Activated CD4-positive, alpha-beta T cell treated with anti-CD3 and anti-CD28 coated beads, Interleukin-2, Interleukin-6, amounts not matched to agents 100 ng/mL and 50 ng/mL, durations not matched to agents 16 hours and 8 hours (primary cell): ENCODE results near the gene PUS7.
"Not testable (repeated sequence)": the region's sequence is repeated elsewhere in the genome, so short reads cannot be mapped to it uniquely, and the experiment has no call there.

ENCODE experiments used
- DNase-seq: peaks from one replicate; pipeline ENCODE4 v3.0.0-alpha.2; 2020

The PUS7 gene, protein sequence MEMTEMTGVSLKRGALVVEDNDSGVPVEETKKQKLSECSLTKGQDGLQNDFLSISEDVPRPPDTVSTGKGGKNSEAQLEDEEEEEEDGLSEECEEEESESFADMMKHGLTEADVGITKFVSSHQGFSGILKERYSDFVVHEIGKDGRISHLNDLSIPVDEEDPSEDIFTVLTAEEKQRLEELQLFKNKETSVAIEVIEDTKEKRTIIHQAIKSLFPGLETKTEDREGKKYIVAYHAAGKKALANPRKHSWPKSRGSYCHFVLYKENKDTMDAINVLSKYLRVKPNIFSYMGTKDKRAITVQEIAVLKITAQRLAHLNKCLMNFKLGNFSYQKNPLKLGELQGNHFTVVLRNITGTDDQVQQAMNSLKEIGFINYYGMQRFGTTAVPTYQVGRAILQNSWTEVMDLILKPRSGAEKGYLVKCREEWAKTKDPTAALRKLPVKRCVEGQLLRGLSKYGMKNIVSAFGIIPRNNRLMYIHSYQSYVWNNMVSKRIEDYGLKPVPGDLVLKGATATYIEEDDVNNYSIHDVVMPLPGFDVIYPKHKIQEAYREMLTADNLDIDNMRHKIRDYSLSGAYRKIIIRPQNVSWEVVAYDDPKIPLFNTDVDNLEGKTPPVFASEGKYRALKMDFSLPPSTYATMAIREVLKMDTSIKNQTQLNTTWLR

GRCh38 chr7:105521717-105522463, at the start of gene PUS7:
PUS7 (minus strand) TSS chr7:105522271; CDS start chr7:105508512, 13,759 bp downstream.
- DNase-seq, result peak; percentile 93

DNA sequence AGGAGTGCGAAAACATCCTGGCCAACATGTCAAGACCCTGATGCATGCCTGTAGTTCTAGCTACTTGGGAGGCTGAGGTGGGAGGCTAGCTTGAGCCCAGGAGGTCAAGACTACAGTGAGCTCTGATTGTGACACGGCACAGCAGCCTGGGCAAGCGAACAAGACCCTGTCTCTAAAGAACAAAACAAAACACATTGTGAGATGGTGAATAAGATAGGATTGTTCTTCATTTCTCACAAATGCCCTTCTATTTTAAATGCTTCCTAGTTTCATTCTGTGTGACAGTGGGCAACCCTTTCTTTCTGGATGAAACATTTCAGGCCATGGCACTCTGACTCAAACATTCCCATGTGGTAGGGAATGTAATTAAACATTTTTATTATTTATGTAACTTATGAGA, 45.8 kb upstream of the PUS7 start:
- no peak for DNase-seq

- no peak for DNase-seq
These were observed 45.0 kb upstream of the PUS7 start for GRCh38 chr7:105567024-105567423.

DNA sequence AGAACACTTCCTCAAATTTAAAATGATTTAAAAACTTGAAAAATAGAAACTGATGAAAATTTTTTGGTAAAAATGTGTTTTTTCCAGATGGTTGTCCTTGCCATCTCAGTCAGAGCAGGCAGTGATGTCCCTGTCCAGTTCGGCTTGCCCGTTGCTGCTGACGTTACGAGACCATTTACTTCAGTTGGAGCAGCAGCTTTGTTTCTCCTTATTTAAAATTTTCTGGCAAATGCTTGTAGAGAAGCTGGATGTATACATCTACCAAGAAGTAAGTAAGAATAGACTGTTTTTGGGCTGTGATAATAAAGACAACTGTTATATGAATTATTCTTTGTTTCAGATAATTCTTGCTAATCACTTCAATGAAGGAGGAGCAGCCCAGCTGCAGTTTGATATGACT, 43.1 kb upstream of the PUS7 start:
- DNase-seq, result no peak

- no peak for DNase-seq
These were observed 37.9 kb upstream of the PUS7 start for GRCh38 chr7:105559926-105560325.

DNA sequence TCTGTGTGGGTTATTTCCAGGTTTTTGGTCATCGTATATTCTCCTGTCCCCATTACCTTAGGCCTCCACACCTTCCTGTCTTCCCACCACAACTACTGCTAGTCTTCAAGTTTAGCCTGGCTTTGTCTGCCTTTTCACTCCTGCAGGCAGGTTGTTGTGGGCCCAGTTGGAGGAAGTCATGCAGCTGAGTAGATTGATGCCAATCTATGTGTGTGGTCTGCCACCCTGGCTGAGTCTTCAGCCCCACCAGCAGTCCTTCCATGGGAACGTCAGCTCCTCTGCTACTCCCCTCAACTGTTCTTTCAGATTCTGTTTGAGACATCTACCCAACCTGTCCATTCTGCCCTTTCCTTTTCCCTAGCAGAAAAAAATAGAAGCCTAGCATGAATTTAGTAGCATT, 16.3 kb upstream of the PUS7 start:
- no peak for DNase-seq

DNA sequence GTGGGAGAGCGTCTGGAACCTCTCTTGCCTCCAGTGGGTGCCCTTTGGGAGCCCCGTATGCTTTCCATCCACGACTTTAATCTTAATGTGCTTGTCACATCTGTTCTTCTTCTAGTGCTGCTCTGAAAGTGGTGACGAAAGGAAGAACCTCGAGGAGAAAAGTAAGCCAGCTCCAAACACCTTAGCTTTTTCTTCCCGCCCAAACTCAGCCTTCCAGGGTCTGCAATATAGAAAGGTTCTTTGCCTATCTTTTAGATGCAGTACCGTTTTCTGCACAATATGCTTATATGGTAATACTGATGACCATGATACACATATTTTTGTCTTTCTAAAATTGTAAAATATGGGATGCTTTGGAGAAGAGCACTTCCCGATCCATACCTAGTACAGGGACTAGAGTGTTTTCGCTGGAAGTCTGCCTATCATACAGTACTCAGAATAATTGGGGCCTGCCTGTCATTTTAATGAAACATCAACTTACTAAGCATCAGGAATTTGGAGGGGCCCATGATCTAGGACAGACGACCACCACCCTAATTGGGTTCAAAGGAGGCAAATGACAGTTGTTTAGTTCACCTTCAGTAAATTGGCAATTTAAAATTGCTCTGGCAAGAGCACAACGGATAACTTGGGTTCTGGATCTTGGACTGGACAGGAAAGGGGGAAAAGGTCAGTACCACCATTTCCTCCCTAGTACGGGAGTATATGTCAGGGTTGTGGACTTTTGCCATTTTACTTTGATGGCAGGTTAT, 10.8 kb upstream of the PUS7 start:
- no peak for DNase-seq

DNA sequence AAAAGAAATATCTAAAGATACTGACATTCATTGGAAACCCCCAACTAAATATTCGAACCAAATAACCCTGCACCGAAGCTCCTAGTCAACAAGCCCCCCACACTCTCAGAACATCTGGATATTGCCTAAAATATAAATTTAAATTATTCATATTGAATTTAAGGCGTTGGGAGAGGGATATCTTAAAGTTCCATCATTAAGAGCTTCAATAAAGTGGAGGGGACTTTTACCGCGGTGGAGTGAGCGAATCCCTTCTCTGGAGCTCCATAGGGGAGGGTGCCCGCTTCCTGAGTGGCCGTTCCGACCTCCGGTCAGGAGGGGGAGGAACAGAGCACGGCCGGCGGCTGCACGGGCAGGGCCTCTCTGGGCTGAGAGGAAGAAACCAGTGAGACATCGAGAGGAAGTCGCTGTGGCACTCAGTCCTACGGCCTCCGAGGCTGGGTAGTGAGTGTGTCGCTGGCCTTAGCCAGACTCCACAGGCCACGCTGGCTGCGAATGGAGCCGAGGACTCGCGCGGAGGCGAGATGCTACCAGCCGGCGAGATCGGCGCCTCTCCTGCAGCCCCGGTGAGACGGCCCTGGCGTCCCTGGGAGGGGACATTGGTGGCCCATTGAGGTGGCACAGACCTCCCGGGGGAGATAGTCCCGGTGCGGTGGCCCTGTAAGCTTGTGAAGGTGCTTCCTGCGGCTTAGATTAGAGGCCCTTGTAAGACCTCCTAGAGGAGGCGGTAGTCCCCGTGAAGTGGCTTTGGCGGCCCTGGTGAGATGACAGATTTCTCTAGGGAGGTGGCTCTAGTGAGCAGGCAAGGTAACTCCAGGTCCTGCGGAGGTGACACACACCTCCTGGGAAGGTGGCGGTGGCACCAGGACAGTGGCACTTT, 10.0 kb upstream of the PUS7 start, which contains the start of gene RINT1:
Gene RINT1, plus strand, starts transcription at position 410 of the 880 bp plus-strand sequence. Its CDS starts 115 bp downstream, at position 525.
- DNase-seq, result peak; percentile 96

- DNase-seq, result no peak
These were observed 8.5 kb upstream of the PUS7 start for GRCh38 chr7:105530546-105530945.

- DNase-seq, result no peak
These were observed 8.1 kb upstream of the PUS7 start for GRCh38 chr7:105530126-105530525.

DNA sequence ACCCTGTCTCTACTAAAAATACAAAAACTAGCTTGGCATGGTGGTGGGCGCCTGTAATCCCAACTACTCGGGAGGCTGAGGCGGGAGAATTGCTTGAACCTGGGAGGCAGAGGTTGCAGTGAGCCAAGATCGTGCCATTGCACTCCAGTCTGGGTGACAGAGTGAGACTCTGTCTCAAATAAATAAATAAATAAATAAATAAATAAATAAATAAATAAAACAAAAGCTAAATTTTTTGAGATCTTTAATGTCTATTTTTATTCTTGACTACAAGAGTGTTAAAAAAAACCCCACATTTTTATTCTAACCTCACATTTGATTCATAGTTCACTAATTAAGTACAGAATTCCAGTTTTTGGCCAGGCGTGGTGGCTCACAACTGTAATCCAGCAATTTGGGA, 5.7 kb upstream of the PUS7 start:
- DNase-seq, result not testable (repeated sequence)

- no peak for DNase-seq
These were observed 2.8 kb upstream of the PUS7 start for GRCh38 chr7:105524840-105525239.

DNA sequence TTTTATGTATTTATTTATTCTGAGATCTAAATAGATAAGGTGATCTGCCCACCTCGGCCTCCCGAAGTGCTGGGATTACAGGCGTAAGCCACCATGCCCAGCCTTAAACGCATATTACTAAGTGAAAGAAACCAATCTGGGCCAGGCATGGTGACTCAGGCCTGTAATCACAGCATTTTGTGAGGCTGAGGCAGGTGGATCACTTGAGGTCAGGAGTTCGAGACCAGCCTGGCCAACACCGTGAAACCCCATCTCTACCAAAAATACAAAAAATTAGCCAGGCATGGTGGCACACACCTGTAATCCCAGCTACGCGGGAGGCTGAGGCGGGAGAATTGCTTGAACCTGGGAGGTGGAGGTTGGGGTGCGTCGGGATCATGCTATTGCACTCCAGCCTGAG, 2.4 kb upstream of the PUS7 start:
- not testable (repeated sequence) for DNase-seq

DNA sequence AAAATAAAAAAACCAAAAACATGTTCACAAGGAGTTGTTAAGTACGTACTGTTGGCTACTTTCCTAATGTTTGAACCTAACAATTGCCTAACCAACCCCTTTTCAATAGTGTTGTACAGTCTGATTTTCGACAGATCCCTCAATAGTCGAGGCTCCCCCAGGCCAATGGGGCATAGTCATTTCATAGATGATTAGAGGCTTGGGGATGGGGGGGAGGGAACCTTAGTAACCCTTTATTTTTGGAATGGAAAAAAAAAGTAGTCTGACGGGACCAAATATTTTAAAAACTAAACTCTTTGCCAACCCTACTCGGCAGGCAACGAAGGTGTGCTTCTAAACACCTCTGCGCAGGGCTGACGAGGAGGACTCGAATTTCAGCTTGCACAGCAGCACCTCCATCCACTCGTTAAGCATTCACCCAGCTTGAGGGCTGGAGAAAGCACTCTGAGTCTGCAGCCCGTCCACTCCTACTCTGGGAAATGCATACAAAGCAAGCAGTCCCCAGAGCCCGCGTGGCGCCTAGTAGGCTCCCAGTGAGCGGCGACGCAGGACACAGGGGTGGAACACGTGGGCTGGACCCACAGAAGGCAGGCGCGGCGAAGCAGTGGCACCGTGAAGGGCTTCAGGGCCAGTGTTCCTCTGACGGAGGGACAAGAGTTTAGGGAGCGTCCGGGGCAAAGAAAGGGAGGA, 899 bp downstream of the PUS7 start:
- peak; percentile 60 for DNase-seq

DNA sequence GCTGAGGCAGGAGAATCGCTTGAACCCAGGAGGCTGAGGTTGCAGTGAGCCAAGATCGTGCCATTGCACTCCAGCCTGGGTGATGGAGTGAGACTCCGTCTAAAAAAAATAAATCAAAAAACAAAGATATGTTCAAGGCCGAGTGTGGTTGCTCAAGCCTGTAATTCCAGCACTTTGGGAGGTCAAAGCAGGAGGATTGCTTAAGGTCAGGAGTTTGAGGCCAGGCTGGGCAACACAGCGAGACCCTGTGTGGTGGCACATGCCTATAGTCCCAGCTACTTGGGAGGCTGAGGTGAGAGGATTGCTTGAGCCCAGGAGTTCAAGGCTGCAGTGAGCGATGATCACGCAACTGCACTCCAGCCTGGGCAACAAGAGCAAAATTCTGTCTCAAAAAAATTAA, 1.5 kb downstream of the PUS7 start:
- not testable (repeated sequence) for DNase-seq

- DNase-seq, result no peak
These were observed 2.7 kb downstream of the PUS7 start for GRCh38 chr7:105519353-105519752.

DNA sequence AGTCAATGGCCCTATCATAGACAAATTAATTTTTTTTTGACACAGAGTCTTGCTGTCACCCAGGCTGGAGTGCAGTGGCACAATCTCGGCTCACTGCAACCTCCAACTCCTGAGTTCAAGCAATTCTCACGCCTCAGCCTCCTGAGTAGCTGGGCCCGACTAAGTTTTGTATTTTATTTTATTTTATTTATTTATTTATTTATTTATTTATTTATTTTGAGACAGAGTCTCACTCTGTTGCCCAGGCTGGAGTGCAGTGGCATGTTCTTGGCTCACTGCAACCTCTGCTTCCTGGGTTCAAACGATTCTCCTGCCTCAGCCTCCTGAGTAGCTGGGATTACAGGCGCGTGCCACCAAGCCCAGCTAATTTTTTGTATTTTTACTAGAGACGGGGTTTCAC, 6.5 kb downstream of the PUS7 start:
- DNase-seq, result not testable (repeated sequence)

DNA sequence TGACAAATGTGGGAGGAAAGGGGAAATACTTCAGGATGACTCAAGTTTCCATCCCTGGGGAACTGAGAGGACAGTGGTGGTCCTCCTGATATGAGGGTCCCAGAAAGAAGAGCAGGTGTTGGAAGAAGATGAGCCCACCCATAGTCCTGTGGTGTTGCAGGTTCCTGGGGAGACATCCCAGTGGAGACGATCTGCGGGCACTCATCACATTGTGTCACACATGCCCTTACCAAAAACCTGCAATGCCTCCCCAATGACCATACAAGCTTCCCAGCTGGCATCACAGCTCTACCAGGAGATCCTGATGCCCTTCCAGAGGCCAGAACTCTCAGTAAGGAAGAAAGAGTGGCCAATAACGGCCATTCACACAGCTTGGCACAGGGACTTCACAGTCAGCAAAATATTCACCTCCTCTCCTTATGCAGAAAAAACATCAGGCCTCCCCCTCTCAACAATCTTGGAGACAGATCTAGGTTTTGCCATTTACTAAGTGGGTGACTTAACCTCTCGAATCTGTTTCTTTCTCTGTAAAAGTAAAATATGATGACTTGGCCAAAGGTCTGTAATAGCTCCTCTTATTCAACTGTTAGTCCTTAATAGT, 9.0 kb downstream of the PUS7 start:
- no peak for DNase-seq

- no peak for DNase-seq
These were observed 9.7 kb downstream of the PUS7 start for GRCh38 chr7:105512415-105512814.

DNA sequence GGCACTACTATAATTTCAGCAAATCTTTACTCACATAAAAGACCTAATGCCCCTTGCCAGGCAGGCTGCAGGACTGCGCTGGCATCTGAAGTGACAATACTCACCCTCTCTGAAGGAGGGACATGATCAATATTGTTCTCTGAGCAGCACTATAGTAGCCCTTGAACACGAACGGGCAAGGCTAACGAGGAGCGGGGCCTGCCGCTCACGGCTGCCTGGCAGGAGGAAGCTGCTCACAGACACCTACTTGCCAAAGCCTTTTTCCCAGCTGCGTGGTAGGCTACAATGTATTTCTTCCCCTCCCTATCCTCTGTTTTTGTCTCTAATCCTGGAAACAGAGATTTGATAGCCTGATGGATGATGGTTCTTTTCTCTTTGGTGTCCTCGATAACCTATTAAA, 19.9 kb downstream of the PUS7 start:
- no peak for DNase-seq

DNA sequence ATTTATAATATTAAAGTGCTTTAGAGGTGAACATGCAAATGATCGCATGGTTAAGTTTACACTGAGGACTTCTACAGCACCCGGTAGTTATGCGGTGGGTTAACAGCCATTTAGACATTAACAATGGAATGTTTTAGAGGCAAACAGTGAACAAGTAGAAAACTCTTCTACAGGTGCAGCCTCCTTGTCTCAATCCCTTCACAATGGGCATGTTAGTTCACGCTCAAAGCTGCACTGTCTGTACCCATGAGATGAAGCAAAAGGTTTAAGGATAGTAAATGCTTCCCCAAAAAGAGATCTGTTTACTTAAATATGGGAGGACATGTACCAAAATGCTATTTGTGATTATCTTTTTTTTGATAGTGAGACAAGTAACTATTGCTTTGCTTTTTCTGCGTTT, 25.1 kb downstream of the PUS7 start:
- DNase-seq, result no peak
